Astrocyte (in vitro differentiated cells and primary cell): ENCODE measurements around the gene STOM. TPM values are rescaled to one million over a fixed set of nuclear protein-coding genes. Genes with fewer than 3 reads are reported as not detected.

ENCODE experiments used
- DNase-seq: peaks from one replicate; pipeline ENCODE4 v3.0.0-alpha.2; 2010; ENCODE audit warnings: low read depth
- FAIRE-seq: peaks from 2 replicates; lab custom pipeline; 2011; peaks lifted over from hg19 to GRCh38; lab: Jason Lieb, UNC
- H2AFZ ChIP-seq: 2 replicates; pipeline ENCODE4 v1.6.0; 2012; ENCODE audit warnings: low read depth, low read length, inconsistent platforms
- H3K27ac ChIP-seq: 2 replicates; pipeline ENCODE4 v1.5.1; 2011; ENCODE audit warnings: low read depth, low read length, inconsistent platforms
- H3K27me3 ChIP-seq: 2 replicates; pipeline ENCODE4 v1.6.0; 2011; ENCODE audit warnings: low read length, inconsistent platforms; ENCODE audit not compliant: insufficient read depth
- H3K36me3 ChIP-seq: 2 replicates; pipeline ENCODE4 v1.5.1; 2011; ENCODE audit warnings: low read length, inconsistent platforms; ENCODE audit not compliant: insufficient read depth
- H3K4me1 ChIP-seq: 2 replicates; pipeline ENCODE4 v1.5.1; 2011; ENCODE audit warnings: low read length, inconsistent platforms; ENCODE audit not compliant: insufficient read depth
- H3K4me2 ChIP-seq: 2 replicates; pipeline ENCODE4 v1.6.0; 2012; ENCODE audit warnings: low read length, inconsistent platforms
- H3K4me3 ChIP-seq: 2 replicates; pipeline ENCODE4 v1.5.1; 2011; ENCODE audit warnings: low read depth, mild to moderate bottlenecking, low read length, inconsistent platforms; ENCODE audit not compliant: insufficient read depth
- H3K79me2 ChIP-seq: 2 replicates; pipeline ENCODE4 v1.6.0; 2012; ENCODE audit warnings: mild to moderate bottlenecking, low read length, inconsistent platforms; ENCODE audit not compliant: insufficient read depth
- H3K9ac ChIP-seq: 2 replicates; pipeline ENCODE4 v1.6.0; 2012; ENCODE audit warnings: mild to moderate bottlenecking, low read length, inconsistent platforms
- H3K9me3 ChIP-seq: 2 replicates; pipeline ENCODE4 v1.5.1; 2012; ENCODE audit warnings: low read depth, mild to moderate bottlenecking, low read length, inconsistent platforms; ENCODE audit not compliant: insufficient read depth
- H4K20me1 ChIP-seq: 2 replicates; pipeline ENCODE4 v1.6.0; 2012; ENCODE audit warnings: low read length, inconsistent platforms; ENCODE audit not compliant: insufficient read depth
- H3K27ac Mint-ChIP-seq: one replicate; pipeline ENCODE4 v1.8.0; 2021; ENCODE audit warnings: mild to moderate bottlenecking, mixed read lengths; ENCODE audit not compliant: unreplicated experiment
- H3K27me3 Mint-ChIP-seq: one replicate; pipeline ENCODE4 v1.8.0; 2021; ENCODE audit warnings: low read depth, mixed read lengths; ENCODE audit not compliant: unreplicated experiment
- H3K36me3 Mint-ChIP-seq: one replicate; pipeline ENCODE4 v1.8.0; 2021; ENCODE audit warnings: low read depth, mixed read lengths; ENCODE audit not compliant: unreplicated experiment
- H3K4me1 Mint-ChIP-seq: one replicate; pipeline ENCODE4 v1.8.0; 2021; ENCODE audit warnings: low read depth, mixed read lengths; ENCODE audit not compliant: unreplicated experiment
- H3K4me3 Mint-ChIP-seq: one replicate; pipeline ENCODE4 v1.8.0; 2021; ENCODE audit warnings: mild to moderate bottlenecking, moderate library complexity, mixed read lengths; ENCODE audit not compliant: unreplicated experiment
- H3K9me3 Mint-ChIP-seq: one replicate; pipeline ENCODE4 v1.8.0; 2021; ENCODE audit warnings: mild to moderate bottlenecking, mixed read lengths; ENCODE audit not compliant: unreplicated experiment
- EZH2 ChIP-seq: IDR thresholded peaks from 2 replicates; pipeline ENCODE4 v1.6.1; 2012; ENCODE audit warnings: mild to moderate bottlenecking, low read length, inconsistent platforms; ENCODE audit not compliant: insufficient read depth
- total RNA-seq: library from RNA; stranded (reverse); gene quantifications from 2 replicates; pipeline ENCODE4 v1.2.1, GENCODE V29; 2021
- TF ChIP-seq, protein P1 (sequence below): IDR thresholded peaks from 2 replicates; pipeline ENCODE4 v1.5.1; 2011; ENCODE audit warnings: low read depth, mild to moderate bottlenecking, inconsistent platforms, low read length, moderate library complexity; ENCODE audit not compliant: insufficient read depth

Gene STOM
- total RNA-seq, 1 donor from 2014 or later = 8.7 TPM

DNA sequence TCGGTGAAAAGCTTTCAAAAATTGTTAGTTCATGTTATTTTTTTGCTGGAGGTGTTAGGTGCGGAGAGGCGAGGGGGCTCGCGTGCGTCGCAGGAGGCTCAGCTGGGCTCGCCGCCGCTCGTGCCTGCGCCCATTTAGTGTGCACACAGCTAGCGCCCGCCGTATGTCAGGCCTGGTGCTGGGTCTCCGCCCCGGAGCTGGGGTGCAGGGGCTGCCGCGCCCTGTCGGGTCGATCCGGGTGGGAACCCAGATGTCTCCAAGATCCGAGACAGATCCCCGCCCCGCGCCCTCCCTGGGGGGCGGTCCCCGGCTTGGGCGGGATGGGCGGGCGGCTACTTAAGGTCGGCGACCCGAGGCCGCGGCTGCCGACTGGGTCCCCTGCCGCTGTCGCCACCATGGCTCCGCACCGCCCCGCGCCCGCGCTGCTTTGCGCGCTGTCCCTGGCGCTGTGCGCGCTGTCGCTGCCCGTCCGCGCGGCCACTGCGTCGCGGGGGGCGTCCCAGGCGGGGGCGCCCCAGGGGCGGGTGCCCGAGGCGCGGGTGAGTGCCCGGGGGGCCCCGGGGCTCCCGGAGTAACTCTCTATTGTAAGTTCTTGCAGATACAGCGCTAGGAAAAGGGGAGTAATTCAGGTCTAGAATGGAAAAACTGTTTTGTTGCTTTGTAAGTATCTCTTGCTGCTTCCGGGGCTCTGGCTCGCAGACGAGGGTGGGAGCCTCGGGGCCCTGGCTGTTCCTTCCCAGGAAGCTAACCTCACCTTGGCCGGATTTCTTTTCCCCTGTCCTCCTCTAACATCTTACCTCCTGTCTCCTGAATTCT lies 70.4 kb downstream of the STOM start:
- Mint-ChIP-seq H3K36me3 (peaks cover 30% of the 10 kb centered on the region), H3K4me3 (peak overlapping the region; percentile 77), H3K27me3 (peaks cover 1% of the 10 kb centered on the region), H3K4me1 (peaks cover 22% of the 10 kb centered on the region), H3K9me3 (no peaks in the 10 kb centered on the region), H3K27ac (peak overlapping the region; percentile 76)
- TF ChIP-seq EZH2 = no peak
- TF ChIP-seq, protein P1, sequence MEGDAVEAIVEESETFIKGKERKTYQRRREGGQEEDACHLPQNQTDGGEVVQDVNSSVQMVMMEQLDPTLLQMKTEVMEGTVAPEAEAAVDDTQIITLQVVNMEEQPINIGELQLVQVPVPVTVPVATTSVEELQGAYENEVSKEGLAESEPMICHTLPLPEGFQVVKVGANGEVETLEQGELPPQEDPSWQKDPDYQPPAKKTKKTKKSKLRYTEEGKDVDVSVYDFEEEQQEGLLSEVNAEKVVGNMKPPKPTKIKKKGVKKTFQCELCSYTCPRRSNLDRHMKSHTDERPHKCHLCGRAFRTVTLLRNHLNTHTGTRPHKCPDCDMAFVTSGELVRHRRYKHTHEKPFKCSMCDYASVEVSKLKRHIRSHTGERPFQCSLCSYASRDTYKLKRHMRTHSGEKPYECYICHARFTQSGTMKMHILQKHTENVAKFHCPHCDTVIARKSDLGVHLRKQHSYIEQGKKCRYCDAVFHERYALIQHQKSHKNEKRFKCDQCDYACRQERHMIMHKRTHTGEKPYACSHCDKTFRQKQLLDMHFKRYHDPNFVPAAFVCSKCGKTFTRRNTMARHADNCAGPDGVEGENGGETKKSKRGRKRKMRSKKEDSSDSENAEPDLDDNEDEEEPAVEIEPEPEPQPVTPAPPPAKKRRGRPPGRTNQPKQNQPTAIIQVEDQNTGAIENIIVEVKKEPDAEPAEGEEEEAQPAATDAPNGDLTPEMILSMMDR = no peak
- peak overlapping the region; percentile 88 for H3K4me2 ChIP-seq
- no peaks in the 10 kb centered on the region for H3K9me3 ChIP-seq
- FAIRE-seq (no peak), DNase-seq (no peak)
- H3K27me3 ChIP-seq = no peaks in the 10 kb centered on the region
- peak overlapping the region; percentile 60 for H2AFZ ChIP-seq
- H3K36me3 ChIP-seq = peaks cover 13% of the 10 kb centered on the region
- H3K27ac ChIP-seq = no peak overlapping the region
- peaks cover 11% of the 10 kb centered on the region for H3K4me1 ChIP-seq
- H4K20me1 ChIP-seq = peaks cover 45% of the 10 kb centered on the region
- H3K79me2 ChIP-seq = peaks cover 16% of the 10 kb centered on the region
- H3K9ac ChIP-seq = peak overlapping the region; percentile 64
- H3K4me3 ChIP-seq = peak overlapping the region; percentile 54

DNA sequence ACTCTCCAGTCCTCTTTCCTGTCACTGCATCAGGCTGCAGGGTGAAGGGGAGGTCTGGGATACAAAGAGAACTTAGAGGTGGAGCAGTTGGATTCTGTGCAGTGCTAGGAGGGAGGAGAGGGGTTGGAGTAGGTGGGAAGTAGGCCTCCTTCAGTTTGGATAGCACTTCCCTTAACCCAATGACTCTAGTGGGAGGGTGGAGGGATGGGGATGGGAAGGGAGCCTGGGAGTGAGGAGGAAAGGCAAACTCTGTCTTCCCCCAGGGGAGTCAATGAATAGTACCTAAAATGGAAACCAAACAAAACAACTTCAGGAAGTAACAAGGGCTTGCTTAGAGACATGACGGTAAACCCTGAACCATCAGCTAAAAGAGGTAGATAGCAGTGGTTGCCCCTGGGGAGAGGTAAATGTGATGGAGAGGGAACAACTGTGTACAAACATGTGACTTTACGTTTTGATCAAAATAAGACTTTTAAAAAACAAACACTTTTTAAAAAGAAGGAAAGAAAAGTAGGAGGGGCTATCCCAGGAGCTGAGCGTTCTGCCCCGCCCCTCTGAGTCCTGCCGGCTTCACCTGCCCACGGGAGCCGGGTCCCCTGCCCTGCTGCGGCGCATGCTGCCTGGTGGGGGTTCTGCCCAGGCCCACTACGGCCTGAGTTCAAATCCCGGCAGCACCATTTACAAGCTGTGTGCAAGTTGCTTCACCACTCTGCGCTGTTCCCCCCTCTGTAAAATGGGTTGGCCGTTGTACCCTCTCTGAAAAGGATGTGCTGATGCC lies 71.2 kb downstream of the STOM start:
- Mint-ChIP-seq H3K9me3 (no peaks in the 10 kb centered on the region), H3K36me3 (peaks cover 23% of the 10 kb centered on the region), H3K4me3 (peak overlapping the region; percentile 56), H3K4me1 (peaks cover 22% of the 10 kb centered on the region), H3K27me3 (peaks cover 1% of the 10 kb centered on the region), H3K27ac (peak overlapping the region; percentile 72)
- no peaks in the 10 kb centered on the region for H3K9me3 ChIP-seq
- H3K9ac ChIP-seq = peak overlapping the region; percentile 64
- H3K27me3 ChIP-seq = no peaks in the 10 kb centered on the region
- TF ChIP-seq EZH2 = no peak
- TF ChIP-seq, protein P1 = no peak
- H3K4me2 ChIP-seq = peak overlapping the region; percentile 88
- peaks cover 9% of the 10 kb centered on the region for H3K36me3 ChIP-seq
- FAIRE-seq (no peak), DNase-seq (no peak)
- H4K20me1 ChIP-seq = peaks cover 43% of the 10 kb centered on the region
- peak overlapping the region; percentile 60 for H2AFZ ChIP-seq
- H3K4me3 ChIP-seq = peak overlapping the region; percentile 54
- H3K4me1 ChIP-seq = peaks cover 11% of the 10 kb centered on the region
- H3K27ac ChIP-seq = no peak overlapping the region
- peaks cover 19% of the 10 kb centered on the region for H3K79me2 ChIP-seq
